Astrocyte of the cerebellum (primary cell): ENCODE results near the gene MED31.

Experiments
- DNase-seq: peaks from one replicate; pipeline ENCODE4 v3.0.0-alpha.2; 2011; ENCODE audit warnings: low read depth
- H3K4me3 ChIP-seq: 2 replicates; pipeline ENCODE4 v1.5.1; 2011; ENCODE audit warnings: mild to moderate bottlenecking, low read depth, low read length, moderate library complexity
- in situ Hi-C: cut with HindIII; loops from 2 replicates; pipeline ENCODE4 v1.10.0; 2017; ENCODE audit warnings: low sequenced_read_pairs
- TF ChIP-seq, protein P1 (sequence below): IDR thresholded peaks from 2 replicates; pipeline ENCODE4 v1.5.1; 2012; ENCODE audit warnings: low read length, low read depth, moderate library complexity, mild to moderate bottlenecking; ENCODE audit errors: missing control alignments

The MED31 gene

DNA sequence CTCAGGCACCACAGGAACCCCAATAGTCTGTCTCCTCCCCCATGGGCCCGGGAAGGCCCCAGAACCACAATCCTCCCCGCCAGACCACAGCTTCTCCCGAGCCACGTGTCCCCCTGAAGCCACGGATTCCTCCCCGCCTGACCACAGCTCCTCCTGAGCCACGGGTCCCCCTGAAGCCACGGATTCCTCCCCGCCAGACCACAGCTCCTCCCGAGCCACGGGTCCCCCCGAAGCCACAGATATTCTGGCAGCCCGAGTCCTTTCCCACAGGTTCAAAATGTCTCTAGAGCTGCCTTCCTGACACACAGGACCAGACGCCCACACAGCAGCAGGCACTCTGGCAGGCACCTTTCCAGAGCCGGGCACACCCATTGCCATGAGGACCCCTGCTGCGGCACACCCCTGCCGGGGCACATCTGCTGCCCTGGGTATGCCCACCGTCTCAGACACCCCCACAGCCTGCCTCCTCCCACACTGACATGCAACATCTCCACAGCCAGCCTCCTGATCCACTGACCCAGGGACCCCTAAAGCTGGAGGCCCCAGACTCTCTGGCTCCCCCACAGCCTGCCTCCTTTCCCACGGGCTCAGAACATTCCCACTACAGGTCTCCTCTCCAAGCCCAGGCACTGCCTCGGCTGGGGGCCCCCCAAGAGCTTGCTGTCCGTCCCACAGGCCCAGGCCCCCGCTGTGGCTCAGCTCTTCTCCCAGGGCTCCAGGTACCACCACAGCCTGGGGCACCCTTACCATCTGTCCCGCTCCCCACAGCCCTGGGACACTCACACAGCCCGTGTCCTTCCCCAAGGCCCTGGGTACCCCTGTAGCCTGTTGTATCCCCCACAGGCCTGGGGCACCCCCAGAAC lies 13.1 kb downstream of the MED31 start:
- DNase-seq: no peak
- in situ Hi-C loops: no loop called here
- TF ChIP-seq, protein P1, sequence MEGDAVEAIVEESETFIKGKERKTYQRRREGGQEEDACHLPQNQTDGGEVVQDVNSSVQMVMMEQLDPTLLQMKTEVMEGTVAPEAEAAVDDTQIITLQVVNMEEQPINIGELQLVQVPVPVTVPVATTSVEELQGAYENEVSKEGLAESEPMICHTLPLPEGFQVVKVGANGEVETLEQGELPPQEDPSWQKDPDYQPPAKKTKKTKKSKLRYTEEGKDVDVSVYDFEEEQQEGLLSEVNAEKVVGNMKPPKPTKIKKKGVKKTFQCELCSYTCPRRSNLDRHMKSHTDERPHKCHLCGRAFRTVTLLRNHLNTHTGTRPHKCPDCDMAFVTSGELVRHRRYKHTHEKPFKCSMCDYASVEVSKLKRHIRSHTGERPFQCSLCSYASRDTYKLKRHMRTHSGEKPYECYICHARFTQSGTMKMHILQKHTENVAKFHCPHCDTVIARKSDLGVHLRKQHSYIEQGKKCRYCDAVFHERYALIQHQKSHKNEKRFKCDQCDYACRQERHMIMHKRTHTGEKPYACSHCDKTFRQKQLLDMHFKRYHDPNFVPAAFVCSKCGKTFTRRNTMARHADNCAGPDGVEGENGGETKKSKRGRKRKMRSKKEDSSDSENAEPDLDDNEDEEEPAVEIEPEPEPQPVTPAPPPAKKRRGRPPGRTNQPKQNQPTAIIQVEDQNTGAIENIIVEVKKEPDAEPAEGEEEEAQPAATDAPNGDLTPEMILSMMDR: no peak
- no peak overlapping the region for H3K4me3 ChIP-seq

DNA sequence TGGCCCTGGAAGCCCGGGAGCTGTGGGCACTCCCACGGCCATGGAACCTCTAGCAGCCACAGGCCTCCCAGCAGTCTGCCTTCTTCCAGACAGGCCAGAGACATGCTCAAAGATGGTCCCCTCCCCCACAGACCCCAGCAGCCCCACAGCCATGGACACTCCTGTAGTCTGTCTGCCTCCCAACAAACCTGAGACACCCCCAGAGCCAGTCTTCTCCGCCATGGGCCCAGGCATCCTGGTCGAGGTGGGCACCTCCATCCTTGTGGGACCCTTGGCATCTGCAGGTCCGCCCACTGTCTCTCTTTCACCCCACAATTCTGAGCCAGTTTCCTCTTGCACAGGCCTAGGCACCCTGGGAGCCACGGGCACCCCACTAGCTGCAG lies 14.0 kb downstream of the MED31 start:
- no peak for DNase-seq
- TF ChIP-seq, protein P1: no peak
- H3K4me3 ChIP-seq: no peak overlapping the region
- in situ Hi-C loops: no loop called here

DNA sequence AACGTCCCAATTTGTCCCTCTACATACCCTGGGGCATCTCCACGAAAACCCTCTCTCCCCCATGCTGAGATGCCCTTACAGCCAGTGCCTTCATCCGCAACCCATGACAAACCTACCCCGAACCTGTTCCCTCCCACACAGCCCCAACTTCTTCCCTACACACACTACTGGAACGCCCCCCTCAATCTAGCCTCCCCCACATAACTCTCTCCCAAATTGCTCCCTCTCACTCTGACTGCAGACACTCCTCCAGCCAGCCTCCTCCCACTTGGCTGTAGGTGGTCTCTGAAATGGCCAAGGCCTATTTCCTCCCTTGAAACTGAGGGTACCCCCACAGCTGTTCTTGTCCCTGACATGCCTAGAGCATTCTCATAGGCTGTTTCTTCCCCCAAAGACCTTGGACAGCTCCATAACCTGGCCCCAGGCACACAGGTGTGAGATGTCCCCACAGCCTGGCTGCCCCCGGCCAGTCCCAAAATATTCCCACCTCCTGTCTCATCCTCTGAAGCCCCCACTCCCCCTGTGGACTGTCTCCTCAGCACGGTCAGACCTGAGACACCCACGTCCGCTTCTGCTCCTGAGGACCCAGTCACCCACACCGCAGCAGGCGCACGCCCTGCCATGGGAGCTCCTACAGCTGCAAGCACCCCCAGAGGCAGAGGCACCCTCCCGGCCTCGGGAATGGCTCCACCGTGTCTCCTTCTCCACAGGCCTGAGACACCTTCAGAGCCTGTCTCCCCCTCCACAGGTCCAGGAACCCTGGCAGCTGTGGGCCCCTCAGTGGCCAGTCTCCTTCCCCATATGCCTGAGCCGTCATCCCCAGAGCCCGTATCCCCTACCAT lies 14.6 kb downstream of the MED31 start:
- H3K4me3 ChIP-seq: no peak overlapping the region
- DNase-seq: no peak
- in situ Hi-C loops: no loop called here
- TF ChIP-seq, protein P1: no peak

DNA sequence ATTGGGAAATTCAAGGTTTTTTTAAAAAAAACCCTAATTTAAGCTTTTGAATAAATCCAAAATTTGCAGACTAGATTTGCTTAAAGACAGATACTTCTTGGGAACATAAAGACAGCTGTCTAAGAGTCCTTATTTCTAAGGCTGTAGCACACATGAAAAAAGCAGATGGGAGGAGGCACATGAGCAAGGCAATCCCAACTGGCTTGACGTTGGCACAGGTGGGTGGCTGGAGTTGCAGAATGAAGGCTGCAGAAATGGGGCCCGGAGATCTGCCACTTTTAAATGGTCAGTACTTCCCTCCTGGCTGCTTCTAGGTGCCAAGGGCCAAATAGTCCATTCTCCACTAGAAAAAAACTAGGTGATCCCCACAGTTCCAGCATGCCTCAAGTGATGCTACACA lies 15.3 kb downstream of the MED31 start:
- no peak for DNase-seq
- in situ Hi-C loops: no loop called here
- TF ChIP-seq, protein P1: no peak
- H3K4me3 ChIP-seq: no peak overlapping the region

DNA sequence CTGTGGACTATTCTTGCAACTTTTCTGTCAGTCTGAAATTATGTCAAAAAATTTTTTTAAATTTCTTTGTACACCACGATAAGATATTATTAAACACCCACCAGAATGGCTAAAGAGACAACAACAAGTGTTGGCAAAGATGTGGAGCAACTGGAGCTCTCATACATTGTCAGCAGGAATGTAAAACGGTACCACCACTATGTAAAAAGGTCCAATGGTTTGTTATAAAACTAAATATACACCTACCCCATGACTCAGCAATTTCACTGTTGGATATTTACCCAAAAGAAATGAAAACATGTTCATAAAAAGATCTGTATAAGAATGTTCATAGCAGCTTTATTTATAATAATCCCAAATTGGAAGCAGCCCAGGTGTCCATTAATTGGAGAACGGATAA lies 18.1 kb downstream of the MED31 start:
- no peak for DNase-seq
- in situ Hi-C loops: no loop called here
- no peak overlapping the region for H3K4me3 ChIP-seq
- TF ChIP-seq, protein P1: no peak

DNA sequence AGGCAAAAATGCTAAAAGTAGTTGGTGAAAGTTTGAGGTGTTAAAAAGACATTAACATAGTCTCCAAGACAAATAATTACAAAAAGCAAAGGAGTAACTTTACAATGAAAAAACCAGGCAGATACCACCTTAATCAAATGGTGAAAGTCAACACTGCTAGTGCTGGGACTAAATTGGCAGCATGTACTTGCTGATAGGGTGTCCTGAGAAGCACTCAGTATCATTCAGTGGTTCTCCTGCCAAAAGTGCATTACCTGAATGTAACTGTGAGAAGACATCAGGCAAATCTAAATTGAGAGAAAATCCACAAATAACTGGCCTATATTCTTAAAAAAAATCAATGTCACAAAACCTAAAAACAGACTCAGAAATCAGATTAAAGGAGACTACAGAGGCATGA lies 18.9 kb downstream of the MED31 start:
- H3K4me3 ChIP-seq: no peak overlapping the region
- in situ Hi-C loops: no loop called here
- DNase-seq: no peak
- TF ChIP-seq, protein P1: no peak
